ENCODE data around the gene RARG. TPM values are rescaled to one million over a fixed set of nuclear protein-coding genes. Genes with fewer than 3 reads are reported as not detected.

Gene RARG
- total RNA-seq, 1 donor from 2014 or later: 6.1 TPM

- no peak for TF ChIP-seq CTCF (IDR thresholded peaks at IDR 0.05; ENCODE audit: insufficient read depth, low read length, poor library complexity, severe bottlenecking)
- no peak for DNase-seq (ENCODE audit: low read depth)
- H3K36me3 ChIP-seq (ENCODE audit: control insufficient read depth, insufficient read depth, low read length): no peaks in the 10 kb centered on the region
- H3K4me3 ChIP-seq (ENCODE audit: low read depth, low read length): no peak overlapping the region
- H3K27me3 ChIP-seq (ENCODE audit: control insufficient read depth, insufficient read depth, low read length): peaks cover 26% of the 10 kb centered on the region
These were observed 7.7 kb upstream of the RARG start for GRCh38 chr12:53239643-53240258.

GRCh38 chr12:53236443-53237111 is 4.6 kb upstream of the RARG start:
- Histone ChIP-seq H3K27me3 (ENCODE audit: control insufficient read depth, insufficient read depth, low read length) (peaks cover 6% of the 10 kb centered on the region), H3K36me3 (ENCODE audit: control insufficient read depth, insufficient read depth, low read length) (no peaks in the 10 kb centered on the region), H3K4me3 (ENCODE audit: low read depth, low read length) (no peak overlapping the region)
- DNase-seq (ENCODE audit: low read depth): no peak
- TF ChIP-seq CTCF (IDR thresholded peaks at IDR 0.05; ENCODE audit: insufficient read depth, low read length, poor library complexity, severe bottlenecking): no peak

- Histone ChIP-seq H3K27me3 (ENCODE audit: control insufficient read depth, insufficient read depth, low read length) (peaks cover 4% of the 10 kb centered on the region), H3K36me3 (ENCODE audit: control insufficient read depth, insufficient read depth, low read length) (no peaks in the 10 kb centered on the region), H3K4me3 (ENCODE audit: low read depth, low read length) (no peak overlapping the region)
- TF ChIP-seq CTCF (IDR thresholded peaks at IDR 0.05; ENCODE audit: insufficient read depth, low read length, poor library complexity, severe bottlenecking): no peak
- no peak for DNase-seq (ENCODE audit: low read depth)
These were observed 3.9 kb upstream of the RARG start for GRCh38 chr12:53235742-53236442.

- Histone ChIP-seq H3K36me3 (ENCODE audit: control insufficient read depth, insufficient read depth, low read length) (no peaks in the 10 kb centered on the region), H3K4me3 (ENCODE audit: low read depth, low read length) (no peak overlapping the region), H3K27me3 (ENCODE audit: control insufficient read depth, insufficient read depth, low read length) (peaks cover 4% of the 10 kb centered on the region)
- DNase-seq (ENCODE audit: low read depth): no peak
- no peak for TF ChIP-seq CTCF (IDR thresholded peaks at IDR 0.05; ENCODE audit: insufficient read depth, low read length, poor library complexity, severe bottlenecking)
These were observed 3.2 kb upstream of the RARG start for GRCh38 chr12:53235164-53235563.

- TF ChIP-seq CTCF (IDR thresholded peaks at IDR 0.05; ENCODE audit: insufficient read depth, low read length, poor library complexity, severe bottlenecking): no peak
- peaks cover 4% of the 10 kb centered on the region for H3K27me3 ChIP-seq (ENCODE audit: control insufficient read depth, insufficient read depth, low read length)
- no peak for DNase-seq (ENCODE audit: low read depth)
- no peak overlapping the region for H3K4me3 ChIP-seq (ENCODE audit: low read depth, low read length)
- no peaks in the 10 kb centered on the region for H3K36me3 ChIP-seq (ENCODE audit: control insufficient read depth, insufficient read depth, low read length)
These were observed 2.4 kb upstream of the RARG start for GRCh38 chr12:53234271-53234914.

All from kidney epithelial cell (primary cell).